ENCODE data around the gene ZFAND3. TPM values are rescaled to one million over a fixed set of nuclear protein-coding genes. Genes with fewer than 3 reads are reported as not detected.

Gene ZFAND3
- total and polyA plus RNA-seq, 2 of the 4 experiments (the other 2 are of a cell fraction), result 10.9 to 26.7 TPM

DNA sequence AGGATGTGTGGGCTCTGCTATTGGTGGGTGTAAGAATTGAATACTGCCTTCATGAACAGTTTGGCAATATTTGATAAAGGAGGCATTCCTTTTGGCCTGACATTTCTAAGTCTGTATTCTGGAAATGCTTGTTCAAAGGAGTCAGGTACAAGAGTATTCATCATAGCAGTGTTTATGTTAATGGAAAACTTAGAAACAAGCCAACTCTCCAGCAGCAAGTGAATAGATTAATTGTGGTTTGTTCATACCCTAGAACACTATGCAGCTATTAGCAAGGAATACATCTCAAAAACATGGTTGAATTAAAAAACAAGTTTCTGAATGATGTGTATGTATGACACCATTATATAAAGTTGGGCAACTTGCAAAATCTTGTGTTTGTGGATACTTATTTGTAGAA, 195.8 kb downstream of the ZFAND3 start:
- Histone ChIP-seq H2AFZ (replicated peaks; ENCODE audit: low read length, poor library complexity) (no peak overlapping the region), H3K79me1 (ENCODE audit: low read depth in 1 of 2, low read length in 2 of 2) (peaks cover 28 to 63% of the 10 kb centered on the region in 2 experiments), H3K27me3 (ENCODE audit: control insufficient read depth, insufficient read depth, low read length) (no peaks in the 10 kb centered on the region), H3K4me1 (ENCODE audit: control insufficient read depth, insufficient read depth, low read length) (peaks cover 3% of the 10 kb centered on the region; the same call in 1 of the 2 replicates), H2AK5ac (ENCODE audit: low read depth, low read length) (no peak overlapping the region), H2AK9ac (replicated peaks; ENCODE audit: low read depth, low read length, poor library complexity) (no peak overlapping the region), H3K18ac (ENCODE audit: low read depth, low read length) (no peak overlapping the region), H2BK5ac (ENCODE audit: low read depth, low read length, poor library complexity, severe bottlenecking) (no peak overlapping the region), H4K91ac (ENCODE audit: insufficient read depth, low read depth, low read length) (no peak overlapping the region), H3K9ac (ENCODE audit: low read depth, low read length) (no peak overlapping the region), H2BK120ac (ENCODE audit: low read depth, low read length) (no peak overlapping the region), H3K9me1 (ENCODE audit: insufficient read depth, low read length) (peaks cover 9% of the 10 kb centered on the region), H4K5ac (ENCODE audit: low read depth, low read length) (no peak overlapping the region), H3K4ac (ENCODE audit: low read depth, low read length) (no peak overlapping the region), H3K23ac (ENCODE audit: low read depth, low read length) (no peak overlapping the region), H2BK15ac (ENCODE audit: low read depth, low read length) (no peak overlapping the region), H3K14ac (replicated peaks; ENCODE audit: low read depth, low read length) (no peak overlapping the region), H3K56ac (ENCODE audit: extremely low read depth, insufficient read depth, low read length) (no peak overlapping the region), H3K27ac (ENCODE audit: insufficient read depth, low read length) (no peak overlapping the region), H3K9me3 (ENCODE audit: control insufficient read depth, insufficient read depth, low read length) (no peaks in the 10 kb centered on the region), H4K20me1 (ENCODE audit: insufficient read depth, low read length) (peaks cover 72% of the 10 kb centered on the region), H3K4me2 (ENCODE audit: low read depth, low read length) (0 out of 2 replicates have a peak overlapping the region, but pooled peaks have one; percentile 23), H3K36me3 (ENCODE audit: control insufficient read depth, insufficient read depth, low read length) (no peaks in the 10 kb centered on the region), H4K8ac (ENCODE audit: low read depth in 2 of 2, low read length in 2 of 2) (no peak overlapping the region), H3K4me3 (ENCODE audit: insufficient read depth, low read depth, low read length) (no peak overlapping the region), H2BK20ac (ENCODE audit: low read depth, low read length) (no peak overlapping the region)
- dilution Hi-C loops (cut with HindIII; ENCODE audit: low sequenced_read_pairs, unreplicated experiment) (no loop called here), intact Hi-C loops (cut with micrococcal nuclease) (no loop called here), in situ Hi-C loops (cut with MboI; ENCODE audit: low sequenced_read_pairs) (no loop called here)
- ChIA-PET POLR2A (ENCODE audit: unreplicated experiment) (no interaction called here), CTCF (interaction anchor here (0.5 to 1.4 kb wide), 2 partner anchors 18 to 205 kb away, joined by 4 read pairs; no protein-coding TSS in a partner anchor)
- ATAC-seq (ENCODE audit: low read depth) (peak; percentile 69), DNase-seq (peak; percentile 26)
- TF ChIP-seq RAD21 (IDR thresholded peaks at IDR 0.05; ENCODE audit: low read length) (no peak), NFE2L2 (IDR thresholded peaks at IDR 0.05; ENCODE audit: low read depth, low read length) (no peak), RFX5 (IDR thresholded peaks at IDR 0.05; ENCODE audit: low read depth, low read length) (no peak), FOS (IDR thresholded peaks at IDR 0.05; ENCODE audit: low read depth, low read length) (no peak), MXI1 (IDR thresholded peaks at IDR 0.05; ENCODE audit: borderline replicate concordance, low read depth, low read length) (no peak), RCOR1 (IDR thresholded peaks at IDR 0.05; ENCODE audit: insufficient replicate concordance, low read length) (no peak), BHLHE40 (IDR thresholded peaks at IDR 0.05; ENCODE audit: low read depth, low read length) (no peak), CHD1 (IDR thresholded peaks at IDR 0.05; ENCODE audit: low read depth, low read length) (no peak)
- TF ChIP-seq, protein P1, sequence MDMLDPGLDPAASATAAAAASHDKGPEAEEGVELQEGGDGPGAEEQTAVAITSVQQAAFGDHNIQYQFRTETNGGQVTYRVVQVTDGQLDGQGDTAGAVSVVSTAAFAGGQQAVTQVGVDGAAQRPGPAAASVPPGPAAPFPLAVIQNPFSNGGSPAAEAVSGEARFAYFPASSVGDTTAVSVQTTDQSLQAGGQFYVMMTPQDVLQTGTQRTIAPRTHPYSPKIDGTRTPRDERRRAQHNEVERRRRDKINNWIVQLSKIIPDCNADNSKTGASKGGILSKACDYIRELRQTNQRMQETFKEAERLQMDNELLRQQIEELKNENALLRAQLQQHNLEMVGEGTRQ (IDR thresholded peaks at IDR 0.05; ENCODE audit: low read depth, low read length), result no peak
- TF ChIP-seq, protein P2, sequence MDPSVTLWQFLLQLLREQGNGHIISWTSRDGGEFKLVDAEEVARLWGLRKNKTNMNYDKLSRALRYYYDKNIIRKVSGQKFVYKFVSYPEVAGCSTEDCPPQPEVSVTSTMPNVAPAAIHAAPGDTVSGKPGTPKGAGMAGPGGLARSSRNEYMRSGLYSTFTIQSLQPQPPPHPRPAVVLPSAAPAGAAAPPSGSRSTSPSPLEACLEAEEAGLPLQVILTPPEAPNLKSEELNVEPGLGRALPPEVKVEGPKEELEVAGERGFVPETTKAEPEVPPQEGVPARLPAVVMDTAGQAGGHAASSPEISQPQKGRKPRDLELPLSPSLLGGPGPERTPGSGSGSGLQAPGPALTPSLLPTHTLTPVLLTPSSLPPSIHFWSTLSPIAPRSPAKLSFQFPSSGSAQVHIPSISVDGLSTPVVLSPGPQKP (IDR thresholded peaks at IDR 0.05; ENCODE audit: borderline replicate concordance, low read depth, low read length), result no peak
- no TSS peak for BruUV-seq (replicated peaks)

Measured in IMR-90 (cell line).